Measurements from ENCODE around the gene SASH3.

SASH3 gene

GRCh38 chrX:129754056-129755024 lies 25.4 kb upstream of the SASH3 start:
- Mint-ChIP-seq H3K27me3 (ENCODE audit: low read depth) (peaks cover 5% of the 10 kb centered on the region), H3K27ac (peak overlapping the region in 1 of 3 experiments; percentile 19), H3K9me3 (peaks cover 2% of the 10 kb centered on the region), H3K4me3 (no peak overlapping the region), H3K36me3 (ENCODE audit: low read depth) (no peaks in the 10 kb centered on the region), H3K4me1 (no peaks in the 10 kb centered on the region)
- TF ChIP-seq CTCF (IDR thresholded peaks at IDR 0.05; ENCODE audit: unreplicated experiment in 3 of 3), result peak in 1 of 3 experiments; percentile 16

DNA sequence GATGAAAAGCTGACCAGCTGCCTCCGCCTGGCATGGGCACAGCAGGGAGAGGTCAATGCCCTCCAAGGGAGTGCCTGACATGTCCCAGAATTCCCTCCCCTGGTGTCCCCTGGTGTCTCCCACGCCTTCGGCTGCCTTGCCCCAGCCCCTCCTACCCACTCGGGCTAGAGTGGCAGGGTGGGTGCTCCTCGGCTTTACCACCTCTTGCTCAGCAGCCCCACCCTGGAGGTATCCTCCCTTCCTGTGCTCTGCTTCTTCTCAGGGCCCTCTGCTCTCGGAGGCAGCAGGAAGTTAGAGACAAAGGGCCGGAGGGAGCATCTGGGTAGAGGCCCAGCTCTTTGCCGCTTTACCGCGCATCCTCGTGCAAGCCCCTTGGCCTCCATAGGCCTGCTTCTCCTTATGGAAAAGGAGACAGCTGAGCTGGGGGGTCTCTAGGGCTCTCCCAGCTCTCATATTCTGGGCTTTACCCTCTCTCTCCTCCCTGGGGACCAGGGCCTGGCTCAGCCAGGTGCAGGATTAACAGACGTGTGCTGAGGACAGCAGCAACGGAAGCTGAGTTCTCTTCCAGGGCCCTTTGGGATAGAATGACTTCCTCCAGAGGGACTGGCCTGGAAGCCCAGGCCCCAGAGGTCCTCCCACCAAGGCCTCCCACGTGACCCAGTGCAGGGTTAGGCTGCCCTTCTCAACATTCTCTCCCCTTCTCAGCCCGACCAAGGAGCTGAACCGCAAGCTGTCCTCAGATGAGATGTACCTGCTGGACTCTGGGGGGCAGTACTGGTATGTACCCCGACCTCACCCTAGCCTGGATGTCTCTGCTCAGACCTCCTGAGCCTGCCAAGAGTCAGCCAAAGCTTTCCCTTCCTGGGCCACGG lies 23.7 kb upstream of the SASH3 start:
- H3K27ac Mint-ChIP-seq, result peak overlapping the region in 1 of 3 experiments; percentile 28
- peaks cover 2% of the 10 kb centered on the region for H3K9me3 Mint-ChIP-seq

GRCh38 chrX:129759576-129760061 lies 20.1 kb upstream of the SASH3 start:
- Mint-ChIP-seq H3K27me3 (ENCODE audit: low read depth) (no peaks in the 10 kb centered on the region), H3K4me1 (no peaks in the 10 kb centered on the region), H3K27ac (peak overlapping the region in 2 of 3 experiments; percentile 25 to 31), H3K36me3 (ENCODE audit: low read depth) (no peaks in the 10 kb centered on the region), H3K9me3 (no peaks in the 10 kb centered on the region), H3K4me3 (no peak overlapping the region)
- no peak for TF ChIP-seq CTCF (IDR thresholded peaks at IDR 0.05; ENCODE audit: unreplicated experiment in 3 of 3)

More for the DNA sequence above, 23.7 kb upstream of the SASH3 start:
- Mint-ChIP-seq H3K4me3 (no peak overlapping the region), H3K36me3 (ENCODE audit: low read depth) (no peaks in the 10 kb centered on the region), H3K27me3 (ENCODE audit: low read depth) (peaks cover 5% of the 10 kb centered on the region), H3K4me1 (no peaks in the 10 kb centered on the region)
- no peak for TF ChIP-seq CTCF (IDR thresholded peaks at IDR 0.05; ENCODE audit: unreplicated experiment in 3 of 3)

GRCh38 chrX:129760155-129760554 lies 19.6 kb upstream of the SASH3 start:
- Mint-ChIP-seq H3K27me3 (ENCODE audit: low read depth) (no peaks in the 10 kb centered on the region), H3K27ac (peak overlapping the region in 2 of 3 experiments; percentile 25 to 31), H3K9me3 (no peaks in the 10 kb centered on the region), H3K4me3 (no peak overlapping the region), H3K4me1 (no peaks in the 10 kb centered on the region), H3K36me3 (ENCODE audit: low read depth) (no peaks in the 10 kb centered on the region)
- no peak for TF ChIP-seq CTCF (IDR thresholded peaks at IDR 0.05; ENCODE audit: unreplicated experiment in 3 of 3)

DNA sequence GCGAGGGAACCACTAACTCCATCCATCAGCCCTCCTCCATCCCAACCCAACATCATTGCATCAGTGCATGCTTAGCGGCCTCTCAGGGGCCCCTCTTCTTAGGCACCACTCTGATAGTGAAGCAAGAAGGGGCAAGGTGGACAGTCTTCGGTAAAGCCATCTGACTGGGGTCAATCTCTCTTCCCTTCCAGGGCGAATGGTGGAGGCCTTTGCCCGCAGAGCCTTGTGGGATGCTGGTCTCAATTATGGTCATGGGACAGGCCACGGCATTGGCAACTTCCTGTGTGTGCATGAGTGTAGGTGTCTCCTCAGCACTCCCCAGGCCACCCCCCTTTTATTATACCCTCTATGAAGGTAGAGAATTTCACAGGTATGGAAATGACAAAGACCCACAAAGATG lies 18.8 kb upstream of the SASH3 start:
- Mint-ChIP-seq H3K36me3 (ENCODE audit: low read depth) (no peaks in the 10 kb centered on the region), H3K27ac (no peak overlapping the region), H3K4me1 (no peaks in the 10 kb centered on the region), H3K4me3 (no peak overlapping the region), H3K27me3 (ENCODE audit: low read depth) (no peaks in the 10 kb centered on the region), H3K9me3 (peaks cover under 1% of the 10 kb centered on the region)
- no peak for TF ChIP-seq CTCF (IDR thresholded peaks at IDR 0.05; ENCODE audit: unreplicated experiment in 3 of 3)
